ENCODE measurements around the gene KCNAB1.

- TF ChIP-seq POLR2A (IDR thresholded peaks at IDR 0.05; ENCODE audit: low read length) (no peak), GATA1 (IDR thresholded peaks at IDR 0.05; ENCODE audit: low read depth, low read length) (no peak)
Measured at GRCh38 chr3:156259896-156260295, 139.5 kb downstream of the KCNAB1 start.

Measured in erythroblast (primary cell).